ENCODE results near the gene CCDC77. TPM values are rescaled to one million over a fixed set of nuclear protein-coding genes. Genes with fewer than 3 reads are reported as not detected.

The CCDC77 gene
- total RNA-seq, 1 experiment from 2014 or later: 16.8 TPM

- Mint-ChIP-seq H3K36me3 (ENCODE audit: insufficient read depth, unreplicated experiment) (peaks cover 8% of the 10 kb centered on the region), H3K4me1 (ENCODE audit: low read depth, unreplicated experiment) (peaks cover 48% of the 10 kb centered on the region), H3K4me3 (ENCODE audit: low read depth, unreplicated experiment) (no peak overlapping the region), H3K9me3 (ENCODE audit: low read depth, unreplicated experiment) (no peaks in the 10 kb centered on the region), H3K27me3 (ENCODE audit: unreplicated experiment) (peaks cover 29% of the 10 kb centered on the region), H3K27ac (ENCODE audit: unreplicated experiment) (no peak overlapping the region)
- CTCF ChIA-PET: interaction anchor here (0.8 kb wide), 1 partner anchor 75 kb away, joined by 3 read pairs; no protein-coding TSS in a partner anchor
- DNase-seq: no peak
- no peak for TF ChIP-seq CTCF (IDR thresholded peaks at IDR 0.05; ENCODE audit: unreplicated experiment)
- no TSS peak for BruUV-seq (replicated peaks)
- intact Hi-C loops (cut with micrococcal nuclease; ENCODE audit: unreplicated experiment): loop anchor here (5.0 kb wide), 1 partner anchor 38 kb away; no protein-coding TSS in a partner anchor
Observed at GRCh38 chr12:464484-465267, 63.2 kb downstream of the CCDC77 start.

- TF ChIP-seq CTCF (IDR thresholded peaks at IDR 0.05; ENCODE audit: unreplicated experiment): no peak
- no peak for DNase-seq
- Mint-ChIP-seq H3K27ac (ENCODE audit: unreplicated experiment) (no peak overlapping the region), H3K36me3 (ENCODE audit: insufficient read depth, unreplicated experiment) (peaks cover 3% of the 10 kb centered on the region), H3K9me3 (ENCODE audit: low read depth, unreplicated experiment) (no peaks in the 10 kb centered on the region), H3K4me1 (ENCODE audit: low read depth, unreplicated experiment) (peaks cover 43% of the 10 kb centered on the region), H3K4me3 (ENCODE audit: low read depth, unreplicated experiment) (no peak overlapping the region), H3K27me3 (ENCODE audit: unreplicated experiment) (peaks cover 21% of the 10 kb centered on the region)
- no TSS peak for BruUV-seq (replicated peaks)
- intact Hi-C loops (cut with micrococcal nuclease; ENCODE audit: unreplicated experiment): no loop called here
- CTCF ChIA-PET: no interaction called here
Observed at GRCh38 chr12:466039-466438, 64.6 kb downstream of the CCDC77 start.

GRCh38 chr12:466762-467161 lies 65.3 kb downstream of the CCDC77 start:
- Mint-ChIP-seq H3K27me3 (ENCODE audit: unreplicated experiment) (peaks cover 14% of the 10 kb centered on the region), H3K4me3 (ENCODE audit: low read depth, unreplicated experiment) (no peak overlapping the region), H3K36me3 (ENCODE audit: insufficient read depth, unreplicated experiment) (no peaks in the 10 kb centered on the region), H3K9me3 (ENCODE audit: low read depth, unreplicated experiment) (no peaks in the 10 kb centered on the region), H3K4me1 (ENCODE audit: low read depth, unreplicated experiment) (peaks cover 40% of the 10 kb centered on the region), H3K27ac (ENCODE audit: unreplicated experiment) (no peak overlapping the region)
- DNase-seq: no peak
- CTCF ChIA-PET: no interaction called here
- TF ChIP-seq CTCF (IDR thresholded peaks at IDR 0.05; ENCODE audit: unreplicated experiment): no peak
- intact Hi-C loops (cut with micrococcal nuclease; ENCODE audit: unreplicated experiment): no loop called here
- BruUV-seq (replicated peaks): no TSS peak

GRCh38 chr12:467591-467990 lies 66.1 kb downstream of the CCDC77 start:
- intact Hi-C loops (cut with micrococcal nuclease; ENCODE audit: unreplicated experiment): no loop called here
- TF ChIP-seq CTCF (IDR thresholded peaks at IDR 0.05; ENCODE audit: unreplicated experiment): no peak
- H3K4me1 Mint-ChIP-seq (ENCODE audit: low read depth, unreplicated experiment): peaks cover 32% of the 10 kb centered on the region
- H3K27ac Mint-ChIP-seq (ENCODE audit: unreplicated experiment): no peak overlapping the region
- peaks cover 6% of the 10 kb centered on the region for H3K27me3 Mint-ChIP-seq (ENCODE audit: unreplicated experiment)
- H3K36me3 Mint-ChIP-seq (ENCODE audit: insufficient read depth, unreplicated experiment): no peaks in the 10 kb centered on the region
- H3K4me3 Mint-ChIP-seq (ENCODE audit: low read depth, unreplicated experiment): no peak overlapping the region
- H3K9me3 Mint-ChIP-seq (ENCODE audit: low read depth, unreplicated experiment): no peaks in the 10 kb centered on the region
- DNase-seq: no peak
- no TSS peak for BruUV-seq (replicated peaks)
- CTCF ChIA-PET: no interaction called here

Data from Calu3 (cell line).